ENCODE data around the gene COL5A3.

Gene COL5A3

DNA sequence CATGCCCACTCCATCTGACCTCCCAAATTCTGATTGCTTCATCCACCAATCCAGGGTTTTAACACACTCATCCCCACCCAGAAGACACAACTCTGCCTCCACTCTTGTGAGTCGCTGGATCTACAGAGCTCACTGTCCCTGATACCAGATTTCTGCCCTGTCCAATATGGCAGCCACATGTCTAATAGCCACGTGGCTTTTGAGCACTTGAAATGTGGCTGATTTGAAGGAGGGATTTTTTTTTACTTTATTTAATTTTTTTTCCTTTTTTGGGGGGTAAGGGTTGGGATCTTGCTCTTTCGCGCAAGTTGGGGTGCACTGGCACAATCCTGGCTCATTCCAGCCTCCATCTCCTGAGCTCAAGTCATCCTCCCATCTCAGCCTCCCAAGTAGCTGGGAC lies 49.2 kb downstream of the COL5A3 start:
- no peaks in the 10 kb centered on the region for H3K9me3 ChIP-seq (ENCODE audit: insufficient read depth, low read length)
- no peak overlapping the region for H3K4me2 ChIP-seq (ENCODE audit: low read depth, low read length, poor library complexity, severe bottlenecking)
- no peaks in the 10 kb centered on the region for H4K20me1 ChIP-seq (ENCODE audit: low read depth, low read length)
- H2AFZ ChIP-seq (ENCODE audit: low read depth, low read length, severe bottlenecking): no peak overlapping the region
- TF ChIP-seq EZH2phosphoT487 (conservative IDR thresholded peaks at IDR 0.05; ENCODE audit: low read length): no peak
- TF ChIP-seq, protein P1, sequence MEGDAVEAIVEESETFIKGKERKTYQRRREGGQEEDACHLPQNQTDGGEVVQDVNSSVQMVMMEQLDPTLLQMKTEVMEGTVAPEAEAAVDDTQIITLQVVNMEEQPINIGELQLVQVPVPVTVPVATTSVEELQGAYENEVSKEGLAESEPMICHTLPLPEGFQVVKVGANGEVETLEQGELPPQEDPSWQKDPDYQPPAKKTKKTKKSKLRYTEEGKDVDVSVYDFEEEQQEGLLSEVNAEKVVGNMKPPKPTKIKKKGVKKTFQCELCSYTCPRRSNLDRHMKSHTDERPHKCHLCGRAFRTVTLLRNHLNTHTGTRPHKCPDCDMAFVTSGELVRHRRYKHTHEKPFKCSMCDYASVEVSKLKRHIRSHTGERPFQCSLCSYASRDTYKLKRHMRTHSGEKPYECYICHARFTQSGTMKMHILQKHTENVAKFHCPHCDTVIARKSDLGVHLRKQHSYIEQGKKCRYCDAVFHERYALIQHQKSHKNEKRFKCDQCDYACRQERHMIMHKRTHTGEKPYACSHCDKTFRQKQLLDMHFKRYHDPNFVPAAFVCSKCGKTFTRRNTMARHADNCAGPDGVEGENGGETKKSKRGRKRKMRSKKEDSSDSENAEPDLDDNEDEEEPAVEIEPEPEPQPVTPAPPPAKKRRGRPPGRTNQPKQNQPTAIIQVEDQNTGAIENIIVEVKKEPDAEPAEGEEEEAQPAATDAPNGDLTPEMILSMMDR (IDR thresholded peaks at IDR 0.05; ENCODE audit: insufficient read depth, low read length, poor library complexity, severe bottlenecking): no peak
- no peaks in the 10 kb centered on the region for H3K36me3 ChIP-seq (ENCODE audit: low read length)
- H3K27me3 ChIP-seq (ENCODE audit: low read length): no peaks in the 10 kb centered on the region
- H3K4me3 ChIP-seq (ENCODE audit: insufficient read depth, low read length, poor library complexity, severe bottlenecking): no peak overlapping the region
- H3K9ac ChIP-seq (ENCODE audit: low read length): no peak overlapping the region
- H3K9me2 ChIP-seq (replicated peaks; ENCODE audit: insufficient read depth, low read length): no peaks in the 10 kb centered on the region
- H3K79me2 ChIP-seq (ENCODE audit: insufficient read depth, low read length): no peaks in the 10 kb centered on the region
- no peak overlapping the region for H3K27ac ChIP-seq (ENCODE audit: low read depth, low read length)
- H3F3A ChIP-seq (ENCODE audit: insufficient read depth): no peaks in the 10 kb centered on the region

DNA sequence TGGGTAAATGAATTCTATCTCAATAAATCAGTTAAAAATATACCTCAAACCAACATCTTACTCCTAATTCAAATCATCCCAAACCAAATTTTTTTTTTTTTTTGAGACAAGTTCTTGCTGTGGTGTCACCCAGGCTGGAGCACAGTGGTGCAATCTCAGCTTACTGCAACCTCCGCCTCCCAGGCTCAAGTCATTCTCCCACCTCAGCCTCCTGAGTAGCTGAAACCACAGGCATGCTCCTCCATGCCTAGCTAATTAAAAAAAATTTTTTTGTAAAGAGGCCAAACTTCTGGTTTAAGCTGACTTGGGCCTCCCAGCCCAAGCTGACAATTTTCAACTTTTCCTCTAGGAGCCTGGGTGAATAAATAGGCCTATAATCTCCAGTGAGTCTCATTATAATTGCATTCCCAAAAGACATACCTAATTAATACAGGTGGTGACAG lies 51.9 kb downstream of the COL5A3 start:
- no peaks in the 10 kb centered on the region for H3K27me3 ChIP-seq (ENCODE audit: low read length)
- no peak overlapping the region for H3K4me2 ChIP-seq (ENCODE audit: low read depth, low read length, poor library complexity, severe bottlenecking)
- no peaks in the 10 kb centered on the region for H3K9me2 ChIP-seq (replicated peaks; ENCODE audit: insufficient read depth, low read length)
- no peak overlapping the region for H3K27ac ChIP-seq (ENCODE audit: low read depth, low read length)
- H3K79me2 ChIP-seq (ENCODE audit: insufficient read depth, low read length): no peaks in the 10 kb centered on the region
- H2AFZ ChIP-seq (ENCODE audit: low read depth, low read length, severe bottlenecking): no peak overlapping the region
- no peaks in the 10 kb centered on the region for H3F3A ChIP-seq (ENCODE audit: insufficient read depth)
- H3K9me3 ChIP-seq (ENCODE audit: insufficient read depth, low read length): no peaks in the 10 kb centered on the region
- no peak for TF ChIP-seq EZH2phosphoT487 (conservative IDR thresholded peaks at IDR 0.05; ENCODE audit: low read length)
- no peaks in the 10 kb centered on the region for H3K36me3 ChIP-seq (ENCODE audit: low read length)
- no peak overlapping the region for H3K4me3 ChIP-seq (ENCODE audit: insufficient read depth, low read length, poor library complexity, severe bottlenecking)
- no peaks in the 10 kb centered on the region for H4K20me1 ChIP-seq (ENCODE audit: low read depth, low read length)
- H3K9ac ChIP-seq (ENCODE audit: low read length): no peak overlapping the region

DNA sequence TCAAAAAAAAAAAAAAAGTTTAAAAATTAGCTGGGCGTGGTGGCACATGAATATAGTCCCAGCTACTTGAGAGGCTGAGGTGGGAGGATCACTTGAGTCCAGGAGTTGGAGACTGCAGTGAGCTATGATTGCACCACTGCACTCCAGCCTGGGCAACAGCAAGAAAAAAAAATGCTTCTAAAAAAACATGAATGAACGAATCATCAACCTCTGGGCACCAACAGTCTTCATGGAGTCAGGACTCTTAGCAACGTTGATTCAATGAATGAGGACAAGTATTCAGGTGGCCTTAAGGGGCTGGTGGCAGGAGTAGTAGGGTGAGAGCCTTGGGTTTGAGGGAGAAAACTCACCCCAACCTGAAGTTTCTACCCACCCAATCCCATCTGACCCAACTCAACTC lies 53.3 kb downstream of the COL5A3 start:
- no peak overlapping the region for H3K27ac ChIP-seq (ENCODE audit: low read depth, low read length)
- no peak overlapping the region for H2AFZ ChIP-seq (ENCODE audit: low read depth, low read length, severe bottlenecking)
- no peak overlapping the region for H3K9ac ChIP-seq (ENCODE audit: low read length)
- no peak overlapping the region for H3K4me2 ChIP-seq (ENCODE audit: low read depth, low read length, poor library complexity, severe bottlenecking)
- no peak overlapping the region for H3K4me3 ChIP-seq (ENCODE audit: insufficient read depth, low read length, poor library complexity, severe bottlenecking)
- H4K20me1 ChIP-seq (ENCODE audit: low read depth, low read length): no peaks in the 10 kb centered on the region
- no peaks in the 10 kb centered on the region for H3K9me3 ChIP-seq (ENCODE audit: insufficient read depth, low read length)
- H3K79me2 ChIP-seq (ENCODE audit: insufficient read depth, low read length): no peaks in the 10 kb centered on the region
- H3K9me2 ChIP-seq (replicated peaks; ENCODE audit: insufficient read depth, low read length): no peaks in the 10 kb centered on the region
- H3F3A ChIP-seq (ENCODE audit: insufficient read depth): no peaks in the 10 kb centered on the region
- TF ChIP-seq EZH2phosphoT487 (conservative IDR thresholded peaks at IDR 0.05; ENCODE audit: low read length): no peak
- TF ChIP-seq, protein P1 (IDR thresholded peaks at IDR 0.05; ENCODE audit: insufficient read depth, low read length, poor library complexity, severe bottlenecking): no peak
- H3K36me3 ChIP-seq (ENCODE audit: low read length): no peaks in the 10 kb centered on the region
- H3K27me3 ChIP-seq (ENCODE audit: low read length): no peaks in the 10 kb centered on the region

DNA sequence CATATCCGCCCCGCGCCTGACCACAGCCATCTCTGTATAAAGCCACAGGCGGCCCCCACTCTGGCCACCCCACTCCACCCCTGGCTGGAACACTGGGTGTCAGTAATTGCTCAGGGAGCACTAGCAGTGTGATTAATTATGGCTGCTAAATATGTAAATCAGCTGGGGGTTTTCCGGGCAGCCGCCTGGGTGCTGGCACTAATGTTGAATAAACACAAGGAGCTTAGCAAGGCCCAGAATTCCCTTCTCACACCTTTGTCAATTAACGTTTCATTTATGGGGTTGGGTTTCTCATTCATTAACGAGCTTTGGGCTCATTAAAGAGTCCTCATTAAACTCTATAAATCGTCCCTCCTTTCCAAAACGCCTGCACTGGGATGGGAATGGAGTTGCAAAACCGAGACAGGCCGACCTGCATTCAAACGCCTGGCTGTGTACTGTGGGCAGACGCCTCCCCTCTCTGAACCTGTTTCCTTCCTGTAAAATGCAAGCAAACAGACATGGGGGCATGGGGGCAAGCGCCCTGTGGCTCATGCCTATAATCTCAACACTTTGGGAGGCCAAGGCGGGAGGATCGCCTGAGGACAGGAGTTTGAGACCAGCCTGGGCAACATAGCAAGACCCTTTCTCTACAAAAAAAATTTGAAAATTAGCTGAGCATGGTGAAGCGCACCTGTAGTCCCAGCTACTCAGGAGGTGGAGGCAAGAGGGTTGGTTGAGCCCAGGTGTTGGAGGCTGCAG lies 56.3 kb downstream of the COL5A3 start:
- Histone ChIP-seq H3K9me3 (ENCODE audit: insufficient read depth, low read length) (no peaks in the 10 kb centered on the region), H2AFZ (ENCODE audit: low read depth, low read length, severe bottlenecking) (peak overlapping the region; percentile 6), H3K4me2 (ENCODE audit: low read depth, low read length, poor library complexity, severe bottlenecking) (no peak overlapping the region), H3K9ac (ENCODE audit: low read length) (no peak overlapping the region), H3K36me3 (ENCODE audit: low read length) (no peaks in the 10 kb centered on the region), H3K27ac (ENCODE audit: low read depth, low read length) (no peak overlapping the region), H3K4me3 (ENCODE audit: insufficient read depth, low read length, poor library complexity, severe bottlenecking) (no peak overlapping the region), H3K9me2 (replicated peaks; ENCODE audit: insufficient read depth, low read length) (no peaks in the 10 kb centered on the region), H3K27me3 (ENCODE audit: low read length) (no peaks in the 10 kb centered on the region), H3F3A (ENCODE audit: insufficient read depth) (no peaks in the 10 kb centered on the region), H4K20me1 (ENCODE audit: low read depth, low read length) (no peaks in the 10 kb centered on the region), H3K79me2 (ENCODE audit: insufficient read depth, low read length) (no peaks in the 10 kb centered on the region)
- no peak for TF ChIP-seq EZH2phosphoT487 (conservative IDR thresholded peaks at IDR 0.05; ENCODE audit: low read length)
- TF ChIP-seq, protein P1 (IDR thresholded peaks at IDR 0.05; ENCODE audit: insufficient read depth, low read length, poor library complexity, severe bottlenecking): no peak

Measured in SU-DHL-6 (cell line).